Raji (cell line): Measurements from ENCODE around the gene SHISAL1.

Experiments used
- POLR2A ChIP-seq: IDR thresholded peaks from 2 replicates; pipeline ENCODE4 v1.6.1; 2011; ENCODE audit warnings: low read depth, low read length, control low read depth; ENCODE audit not compliant: insufficient read depth

The SHISAL1 gene

GRCh38 chr22:44299124-44299523, 13.6 kb downstream of the SHISAL1 start:
- TF ChIP-seq POLR2A: no peak

DNA sequence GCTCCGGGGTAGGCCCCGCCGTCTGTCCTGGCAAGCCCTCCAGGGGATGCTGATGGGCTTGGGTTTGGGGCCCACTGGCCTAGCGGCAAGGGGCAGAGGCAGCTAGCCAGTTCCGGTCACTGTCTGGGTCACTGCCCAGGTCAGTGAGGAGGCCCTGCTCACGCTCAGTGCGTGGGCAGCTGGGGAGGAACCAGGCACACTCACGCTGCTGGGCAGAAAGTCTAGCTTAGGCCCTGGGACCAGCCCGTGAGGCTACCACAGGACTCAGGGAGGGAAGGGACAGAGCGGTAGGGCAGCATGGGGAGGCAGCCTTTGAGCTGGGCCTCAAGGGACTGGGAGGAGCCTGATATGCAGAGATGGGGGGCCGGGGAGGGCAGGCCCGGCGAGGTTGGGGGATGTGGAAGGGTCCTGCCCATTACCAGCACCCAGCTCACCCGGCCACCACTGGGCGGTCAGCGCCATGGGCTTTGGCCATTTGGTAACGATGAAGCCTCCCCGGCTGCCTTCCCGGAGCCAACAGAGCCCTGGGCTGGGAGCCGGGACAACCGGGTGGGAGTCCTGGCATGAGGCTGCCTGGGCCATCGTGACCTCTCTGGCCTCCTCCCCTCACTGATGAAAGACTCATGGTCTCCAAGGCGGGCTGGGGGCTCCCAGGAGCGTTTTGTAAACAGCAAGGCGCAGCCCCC, 14.2 kb downstream of the SHISAL1 start:
- no peak for TF ChIP-seq POLR2A

- TF ChIP-seq POLR2A: no peak
Measured at GRCh38 chr22:44297470-44298061, 15.2 kb downstream of the SHISAL1 start.

- TF ChIP-seq POLR2A: no peak
Measured at GRCh38 chr22:44295406-44295805, 17.3 kb downstream of the SHISAL1 start.

- no peak for TF ChIP-seq POLR2A
Measured at GRCh38 chr22:44293876-44294275, 18.9 kb downstream of the SHISAL1 start.

GRCh38 chr22:44293034-44293433, 19.7 kb downstream of the SHISAL1 start:
- no peak for TF ChIP-seq POLR2A

- no peak for TF ChIP-seq POLR2A
Measured at GRCh38 chr22:44292521-44292920, 20.2 kb downstream of the SHISAL1 start.

DNA sequence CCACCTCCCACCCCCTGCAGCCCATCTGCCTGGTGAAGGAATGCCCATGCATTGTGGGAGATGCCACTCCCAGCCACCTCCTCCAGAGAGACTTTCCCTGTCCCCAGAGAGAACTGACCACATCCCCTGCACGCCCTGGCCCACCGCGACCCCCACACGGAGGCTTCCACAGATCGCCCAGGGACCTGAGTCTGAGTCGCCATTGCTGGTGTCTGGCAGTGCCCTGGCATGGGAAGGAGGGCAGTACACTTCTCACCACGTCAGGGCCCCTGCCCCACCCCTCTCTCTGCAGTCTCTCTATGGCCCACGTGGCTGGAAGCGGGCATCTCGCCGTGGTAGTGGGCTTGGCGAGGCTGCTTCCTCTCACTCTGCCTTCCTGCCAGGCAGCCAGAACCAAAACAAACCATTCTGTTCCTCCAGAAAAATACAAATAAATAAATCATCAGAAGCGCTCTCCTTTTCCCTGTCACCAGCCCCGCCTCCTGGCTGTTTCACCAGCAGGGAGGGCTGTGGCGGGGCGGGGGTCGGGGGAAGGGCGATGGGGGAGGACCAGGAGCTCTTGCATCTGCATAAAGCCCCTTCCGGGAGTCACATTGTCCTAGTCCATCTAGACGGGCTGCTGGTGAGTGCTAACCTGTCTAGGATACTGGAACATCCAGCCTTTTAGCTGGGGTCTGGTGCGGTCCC, 20.9 kb downstream of the SHISAL1 start:
- no peak for TF ChIP-seq POLR2A

DNA sequence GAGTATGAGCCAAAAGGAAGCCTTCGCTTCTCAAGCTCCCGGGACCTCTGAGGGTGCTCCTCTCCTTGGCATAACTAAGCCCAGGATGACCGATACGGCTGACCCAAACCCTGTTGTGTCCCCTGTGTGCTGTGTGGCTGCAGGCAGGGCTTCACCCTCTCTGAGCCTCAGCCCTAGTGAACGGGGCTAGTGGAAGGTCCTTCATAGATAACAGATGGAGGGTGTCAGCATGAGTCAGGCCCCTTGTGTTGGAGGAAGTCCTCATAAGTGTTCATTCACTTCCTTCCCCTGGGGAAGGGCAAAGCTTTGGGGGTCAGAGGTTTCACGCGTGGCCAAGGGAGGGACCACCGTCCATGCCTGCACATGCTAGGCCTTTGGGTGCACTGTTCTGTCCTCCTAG, 21.5 kb downstream of the SHISAL1 start:
- TF ChIP-seq POLR2A: no peak

- TF ChIP-seq POLR2A: no peak
Measured at GRCh38 chr22:44289414-44290171, 23.2 kb downstream of the SHISAL1 start.

GRCh38 chr22:44288913-44289312, 23.8 kb downstream of the SHISAL1 start:
- no peak for TF ChIP-seq POLR2A

GRCh38 chr22:44287741-44288140, 25.0 kb downstream of the SHISAL1 start:
- TF ChIP-seq POLR2A: no peak

- TF ChIP-seq POLR2A: no peak
Measured at GRCh38 chr22:44287121-44287693, 25.5 kb downstream of the SHISAL1 start.

DNA sequence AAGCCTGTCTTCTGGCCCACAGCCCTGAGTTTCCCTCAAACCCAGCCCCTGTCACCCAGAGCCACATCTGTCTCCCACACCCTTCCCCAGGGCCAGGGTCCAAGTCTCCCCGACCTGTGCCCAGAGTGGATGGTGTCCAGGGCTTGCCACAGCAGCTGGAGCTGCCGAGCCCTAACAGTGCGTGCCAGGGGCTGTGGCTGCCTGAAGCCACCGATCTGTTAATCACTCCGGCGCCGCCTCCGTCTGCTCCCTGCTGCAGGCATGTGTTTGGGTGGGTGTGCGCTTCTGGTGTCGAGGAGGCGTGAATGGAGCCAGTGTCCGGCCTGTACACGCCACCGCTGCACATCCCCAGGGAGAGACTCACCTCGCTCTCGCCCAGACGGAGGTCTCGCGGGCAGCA, 26.1 kb downstream of the SHISAL1 start:
- no peak for TF ChIP-seq POLR2A

- no peak for TF ChIP-seq POLR2A
Measured at GRCh38 chr22:44284711-44285110, 28.0 kb downstream of the SHISAL1 start.
